Large intestine (tissue), 1 donor: ENCODE results near the gene PRKD3. TPM values are rescaled to one million over a fixed set of nuclear protein-coding genes. Genes with fewer than 3 reads are reported as not detected.

Experiments used
- polyA plus RNA-seq: library from polyadenylated mRNA; unstranded; fragments of 120-200 nt; gene quantifications from one replicate; pipeline ENCODE4 v1.2.1, GENCODE V29; 2013

PRKD3 gene
- polyA plus RNA-seq, 1 donor = 17.2 TPM

Other genes starting within 250 kb of the PRKD3 start
- 19.0 TPM for gene HEATR5B, start 240.5 kb downstream of the PRKD3 start, polyA plus RNA-seq
- 7.1 TPM for gene GPATCH11, start 240.3 kb downstream of the PRKD3 start, polyA plus RNA-seq
- 28.6 TPM for gene EIF2AK2, start 167.9 kb downstream of the PRKD3 start, polyA plus RNA-seq
- not detected for gene SULT6B1, start 136.2 kb downstream of the PRKD3 start, polyA plus RNA-seq
- gene CEBPZOS, start 128.3 kb downstream of the PRKD3 start, polyA plus RNA-seq = 49.9 TPM
- gene CEBPZ, start 93.2 kb downstream of the PRKD3 start, polyA plus RNA-seq = 49.3 TPM
- 16.9 TPM for gene NDUFAF7, start 93.2 kb downstream of the PRKD3 start, polyA plus RNA-seq
- gene QPCT, start 19.8 kb upstream of the PRKD3 start, polyA plus RNA-seq = 9.1 TPM